K562 (cell line): ENCODE measurements around the gene PTPRG.

Experiments used
- CBX2 ChIP-seq: fragments of 200-600 bp; sonication (generic); IDR thresholded peaks from one replicate; pipeline ENCODE4 v1.6.1; 2012; ENCODE audit warnings: mild to moderate bottlenecking, low read length, inconsistent platforms; ENCODE audit not compliant: insufficient read depth, poor library complexity, severe bottlenecking
- CEBPB ChIP-seq: fragments of 450-650 bp; IDR thresholded peaks from 2 replicates; pipeline ENCODE4 v1.6.1; 2016; ENCODE audit warnings: missing genetic modification characterization, missing compliant biosample characterization
- EHMT2 ChIP-seq: fragments of 450-650 bp; IDR thresholded peaks from 2 replicates; pipeline ENCODE4 v1.6.1; 2018; ENCODE audit warnings: antibody characterized with exemption
- EP300 ChIP-seq: IDR thresholded peaks from 2 replicates; pipeline ENCODE4 v1.6.1; 2012; ENCODE audit warnings: low read length, improper control_type of control experiment
- ESRRA ChIP-seq: fragments of 450-650 bp; IDR thresholded peaks from 2 replicates; pipeline ENCODE4 v1.6.1; 2014; ENCODE audit warnings: low read depth, mild to moderate bottlenecking, moderate library complexity, borderline replicate concordance
- GTF2F1 ChIP-seq: IDR thresholded peaks from 2 replicates; pipeline ENCODE4 v1.6.1; 2011; ENCODE audit warnings: low read depth, low read length, improper control_type of control experiment
- KHSRP ChIP-seq: fragments of 450-650 bp; IDR thresholded peaks from 2 replicates; pipeline ENCODE4 v1.6.1; 2017
- KLF1 ChIP-seq: fragments of 450-650 bp; IDR thresholded peaks from 2 replicates; pipeline ENCODE4 v1.6.1; 2016; ENCODE audit warnings: missing genetic modification characterization, missing compliant biosample characterization
- NCOR1 ChIP-seq: fragments of 450-650 bp; IDR thresholded peaks from 2 replicates; pipeline ENCODE4 v1.6.1; 2016; ENCODE audit warnings: mild to moderate bottlenecking, moderate library complexity
- PRPF4 ChIP-seq: fragments of 200-400 bp; formaldehyde crosslinking; IDR thresholded peaks from one replicate; pipeline ENCODE4 v1.6.1; 2017; ENCODE audit warnings: low read length, low read depth, mild to moderate bottlenecking; ENCODE audit not compliant: insufficient read depth, poor library complexity, severe bottlenecking
- RBM39 ChIP-seq: fragments of 200-400 bp; formaldehyde crosslinking; optimal IDR thresholded peaks from 2 replicates; pipeline ENCODE3; 2018; ENCODE audit warnings: low read depth, low read length
- ZNF121 ChIP-seq: sonication (generic); formaldehyde crosslinking; conservative IDR thresholded peaks from 2 replicates; pipeline ENCODE4 v1.8.0; 2022; ENCODE audit warnings: missing genetic modification reagents
- ZNF639 ChIP-seq, 2 experiments: fragments of 200-800 bp in 1 of 2; sonication (Bioruptor generic) in 1 of 2; sonication (generic) in 1 of 2; formaldehyde crosslinking in 1 of 2; IDR thresholded peaks in 1 of 2; conservative IDR thresholded peaks in 1 of 2; 2 replicates each; pipeline versions ENCODE4 v1.5.0 to v1.6.1; 2016 to 2020; ENCODE audit warnings: missing compliant biosample characterization in 1 of 2, missing genetic modification characterization in 1 of 2, missing genetic modification reagents in 1 of 2
- TF ChIP-seq, protein P1 (sequence below), 3 experiments: IDR thresholded peaks in 2 of 3; conservative IDR thresholded peaks in 1 of 3; 2 replicates each; pipeline ENCODE4 v1.5.1; 2011 to 2012; ENCODE audit warnings: low read length in 3 of 3, mild to moderate bottlenecking in 3 of 3, control low read depth in 2 of 3, improper control_type of control experiment in 1 of 3, inconsistent platforms in 1 of 3, low read depth in 1 of 3, mixed read lengths in 1 of 3, moderate library complexity in 1 of 3; ENCODE audit not compliant: insufficient read depth in 2 of 3

DNA sequence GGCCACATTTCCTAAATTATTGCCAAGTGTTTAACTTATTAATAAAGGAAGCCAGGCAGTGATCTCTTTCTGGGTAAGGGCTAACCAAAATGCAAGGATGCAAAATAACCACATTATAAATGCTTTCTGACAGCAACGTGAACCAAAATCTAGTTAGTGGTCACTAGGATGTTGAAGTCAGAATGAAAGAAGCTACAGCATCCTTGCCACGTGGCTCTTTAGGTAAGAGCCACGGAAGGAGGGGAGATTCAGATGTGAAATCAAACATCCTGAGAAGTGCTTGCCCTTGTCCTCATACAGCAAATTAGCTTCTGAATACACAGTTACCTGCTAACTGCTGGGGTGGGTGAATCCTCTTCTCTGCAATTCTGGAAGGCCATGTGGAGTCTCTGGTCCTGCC lies 565.7 kb downstream of the PTPRG start:
- TF ChIP-seq RBM39 (no peak), ZNF121 (CRISPR knock-in tag) (no peak), KLF1 (tag) (no peak), KHSRP (no peak), ESRRA (no peak), EP300 (no peak), PRPF4 (no peak), CBX2 (no peak), EHMT2 (no peak), GTF2F1 (no peak), NCOR1 (no peak), CEBPB (tag) (no peak), ZNF639 (CRISPR knock-in tag; conservative IDR thresholded peaks at IDR 0.05 in 1 of 2, IDR thresholded peaks at IDR 0.05 in 1 of 2) (no peak)
- TF ChIP-seq, protein P1, sequence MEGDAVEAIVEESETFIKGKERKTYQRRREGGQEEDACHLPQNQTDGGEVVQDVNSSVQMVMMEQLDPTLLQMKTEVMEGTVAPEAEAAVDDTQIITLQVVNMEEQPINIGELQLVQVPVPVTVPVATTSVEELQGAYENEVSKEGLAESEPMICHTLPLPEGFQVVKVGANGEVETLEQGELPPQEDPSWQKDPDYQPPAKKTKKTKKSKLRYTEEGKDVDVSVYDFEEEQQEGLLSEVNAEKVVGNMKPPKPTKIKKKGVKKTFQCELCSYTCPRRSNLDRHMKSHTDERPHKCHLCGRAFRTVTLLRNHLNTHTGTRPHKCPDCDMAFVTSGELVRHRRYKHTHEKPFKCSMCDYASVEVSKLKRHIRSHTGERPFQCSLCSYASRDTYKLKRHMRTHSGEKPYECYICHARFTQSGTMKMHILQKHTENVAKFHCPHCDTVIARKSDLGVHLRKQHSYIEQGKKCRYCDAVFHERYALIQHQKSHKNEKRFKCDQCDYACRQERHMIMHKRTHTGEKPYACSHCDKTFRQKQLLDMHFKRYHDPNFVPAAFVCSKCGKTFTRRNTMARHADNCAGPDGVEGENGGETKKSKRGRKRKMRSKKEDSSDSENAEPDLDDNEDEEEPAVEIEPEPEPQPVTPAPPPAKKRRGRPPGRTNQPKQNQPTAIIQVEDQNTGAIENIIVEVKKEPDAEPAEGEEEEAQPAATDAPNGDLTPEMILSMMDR (IDR thresholded peaks at IDR 0.05 in 2 of 3, conservative IDR thresholded peaks at IDR 0.05 in 1 of 3; ENCODE audit: insufficient read depth in 2 of 3, low read depth in 1 of 3, low read length in 3 of 3): no peak
